K562 (cell line): ENCODE results near the gene PACS1. TPM values are rescaled to one million over a fixed set of nuclear protein-coding genes. Genes with fewer than 3 reads are reported as not detected.

Source experiments
- BRD9 ChIP-seq: fragments of 450-650 bp; IDR thresholded peaks from 2 replicates; pipeline ENCODE4 v1.6.1; 2018; ENCODE audit warnings: low read depth; ENCODE audit not compliant: partially characterized antibody
- CBX8 ChIP-seq: fragments of 200-600 bp; sonication (generic); IDR thresholded peaks from 2 replicates; pipeline ENCODE4 v1.6.1; 2012; ENCODE audit warnings: borderline replicate concordance, mixed run types, low read depth, mild to moderate bottlenecking, moderate library complexity, mixed read lengths, low read length, control low read depth, inconsistent platforms; ENCODE audit not compliant: poor library complexity, severe bottlenecking; ENCODE audit errors: extremely low read depth
- HINFP ChIP-seq: fragments of 450-650 bp; conservative IDR thresholded peaks from 2 replicates; pipeline ENCODE4 v1.6.1; 2016; ENCODE audit warnings: missing genetic modification characterization, low read depth, mild to moderate bottlenecking, control low read depth, missing compliant biosample characterization
- IFI16 ChIP-seq: fragments of 250-450 bp; sonication (Bioruptor Pico); IDR thresholded peaks from 2 replicates; pipeline ENCODE4 v2.1.2; 2022; ENCODE audit warnings: mild to moderate bottlenecking, inconsistent platforms
- NELFE ChIP-seq: IDR thresholded peaks from 2 replicates; pipeline ENCODE4 v1.6.1; 2011; ENCODE audit warnings: mild to moderate bottlenecking; ENCODE audit not compliant: insufficient read depth, insufficient read length
- NEUROD1 ChIP-seq: fragments of 150-350 bp; IDR thresholded peaks from 2 replicates; pipeline ENCODE4 v1.6.1; 2014; ENCODE audit warnings: borderline replicate concordance, low read length, low read depth; ENCODE audit not compliant: partially characterized antibody
- NFRKB ChIP-seq: fragments of 450-650 bp; IDR thresholded peaks from 2 replicates; pipeline ENCODE4 v1.6.1; 2016; ENCODE audit warnings: low read depth
- SIX5 ChIP-seq, 2 experiments: IDR thresholded peaks; 2 replicates each; pipeline ENCODE4 v1.6.1; 2011; ENCODE audit warnings: low read length in 2 of 2, borderline replicate concordance in 1 of 2, low read depth in 1 of 2, mild to moderate bottlenecking in 1 of 2, moderate library complexity in 1 of 2; ENCODE audit not compliant: insufficient read depth in 1 of 2
- XRCC5 ChIP-seq: fragments of 200-400 bp; formaldehyde crosslinking; IDR thresholded peaks from 2 replicates; pipeline ENCODE4 v1.6.1; 2017; ENCODE audit warnings: low read depth, mild to moderate bottlenecking, low read length
- YY1 ChIP-seq, 3 experiments: IDR thresholded peaks; 2 replicates each; pipeline ENCODE4 v1.6.1; 2011; ENCODE audit warnings: low read length in 2 of 3, mild to moderate bottlenecking in 2 of 3, moderate library complexity in 2 of 3, borderline replicate concordance in 1 of 3, control low read depth in 1 of 3, low read depth in 1 of 3; ENCODE audit not compliant: insufficient read depth in 3 of 3, insufficient replicate concordance in 2 of 3, control insufficient read depth in 1 of 3, insufficient read length in 1 of 3; ENCODE audit errors: extremely low read depth in 1 of 3
- ZBTB17 ChIP-seq: fragments of 450-650 bp; formaldehyde crosslinking; IDR thresholded peaks from 2 replicates; pipeline ENCODE4 v1.4.0; 2020; ENCODE audit warnings: mild to moderate bottlenecking
- ZBTB43 ChIP-seq: sonication (generic); formaldehyde crosslinking; IDR thresholded peaks from 2 replicates; pipeline ENCODE4 v1.8.0; 2023; ENCODE audit warnings: mild to moderate bottlenecking, missing genetic modification reagents
- ZFP1 ChIP-seq: fragments of 450-650 bp; formaldehyde crosslinking; IDR thresholded peaks from 2 replicates; pipeline ENCODE4 v1.4.0; 2020; ENCODE audit warnings: mild to moderate bottlenecking, mixed read lengths
- ZNF75A ChIP-seq: fragments of 450-650 bp; formaldehyde crosslinking; IDR thresholded peaks from 2 replicates; pipeline ENCODE4 v1.4.0; 2020; ENCODE audit warnings: mild to moderate bottlenecking
- ZNF785 ChIP-seq: fragments of 250-450 bp; sonication (Bioruptor Pico); IDR thresholded peaks from 2 replicates; pipeline ENCODE4 v1.4.0; 2020; ENCODE audit warnings: mild to moderate bottlenecking
- polyA plus RNA-seq, 8 experiments: library from polyadenylated mRNA; depleted of rRNA in 4 of 8; stranded (reverse) in 5 of 8; unstranded in 3 of 8; fragments of >200 nt; fragmentation: Nextera tagmentation in 2 of 8; fragmentation: Illumina TruSeq in 1 of 8; extraction: Ambion mirVana in 2 of 8; extraction: Trizol in 1 of 8; gene quantifications; 2 replicates each; pipeline versions ENCODE4 v1.2.1 to v1.2.3, GENCODE V29; 2011 to 2014; ENCODE audit warnings: inconsistent platforms in 1 of 8, missing spikeins in 1 of 8
- total RNA-seq, 7 experiments: library from RNA; depleted of rRNA in 6 of 7; stranded (reverse); fragments of >200 nt in 6 of 7; fragmentation: Illumina TruSeq in 2 of 7; extraction: Trizol in 2 of 7; gene quantifications; 2 replicates each; pipeline versions ENCODE4 v1.2.1 to v1.2.3, GENCODE V29; 2011 to 2021; ENCODE audit warnings: low replicate concordance in 1 of 7

The PACS1 gene
- total and polyA plus RNA-seq, 9 of the 15 experiments (the other 6 are each of a cell fraction or from before 2014, with no cell fraction given), result 0.34 to 28.1 (median 8.5) TPM

DNA sequence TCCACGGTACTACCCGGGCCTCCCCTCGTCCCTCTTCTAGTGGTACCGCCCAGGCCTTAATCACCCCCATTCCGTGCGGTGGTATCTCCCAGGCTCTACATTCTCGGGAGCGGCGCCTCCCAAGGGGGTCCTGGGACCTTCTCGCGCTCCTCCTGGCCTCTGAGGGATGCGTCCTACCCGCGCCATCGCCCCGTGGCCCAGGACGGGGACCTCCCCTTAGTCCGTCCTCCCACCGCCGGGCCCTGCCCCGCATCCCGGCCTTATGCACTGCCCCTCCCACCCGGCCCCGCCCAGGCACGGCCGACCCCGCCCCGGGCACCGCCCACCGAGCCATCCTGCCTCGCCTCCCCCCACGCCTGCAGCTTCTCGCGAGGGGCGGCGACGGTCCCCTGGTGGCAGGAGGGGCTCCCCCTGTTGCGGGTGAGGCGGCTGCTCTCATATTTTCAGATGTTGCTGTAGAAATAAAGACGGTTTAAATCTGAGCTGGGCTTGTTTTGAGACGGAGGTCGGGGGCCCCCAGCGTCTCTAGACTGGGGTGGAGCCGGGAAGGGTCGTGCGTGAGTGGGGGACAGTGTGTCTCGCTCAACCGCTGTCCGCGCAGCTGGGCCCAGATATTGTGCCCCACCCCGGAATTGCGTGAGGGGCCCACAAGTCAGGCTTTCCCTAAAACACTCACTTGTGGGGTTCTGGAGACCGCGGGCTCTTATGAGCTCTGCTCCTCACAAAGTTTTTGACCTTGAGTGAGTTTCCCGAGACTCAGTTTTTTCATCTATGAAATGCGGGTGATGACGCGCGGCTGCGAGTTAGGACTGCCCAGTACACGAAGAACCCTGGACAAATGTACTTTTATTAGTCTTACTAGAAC is 197.5 kb downstream of the PACS1 start (continued):
- TF ChIP-seq IFI16 (CRISPR knock-in tag) (no peak), NFRKB (0 out of 2 replicates have a peak, but pooled peaks have one; percentile 44), CBX8 (no peak), NELFE (no peak), ZBTB43 (CRISPR knock-in tag) (peak; percentile 65; the same call in 1 of the 2 replicates), ZFP1 (no peak), HINFP (no peak), ZBTB17 (CRISPR knock-in tag) (no peak), NEUROD1 (no peak), ZNF75A (no peak), XRCC5 (no peak), YY1 (IDR thresholded peaks at IDR 0.05; ENCODE audit: borderline replicate concordance in 1 of 3, control insufficient read depth in 1 of 3, extremely low read depth in 1 of 3, insufficient read depth in 3 of 3, insufficient read length in 1 of 3, insufficient replicate concordance in 2 of 3, low read depth in 1 of 3, low read length in 2 of 3) (peak in 2 of 3 experiments; percentile 25 to 30), ZNF785 (no peak), BRD9 (peak; percentile 30), SIX5 (IDR thresholded peaks at IDR 0.05; ENCODE audit: borderline replicate concordance in 1 of 2, insufficient read depth in 1 of 2, low read depth in 1 of 2, low read length in 2 of 2) (peak; percentile 6 to 14; a peak in 1 of 4 replicates)
